ENCODE measurements around the gene ZNF574.

Gene ZNF574

GRCh38 chr19:42109896-42110295 is 33.9 kb downstream of the ZNF574 start:
- no peak for TF ChIP-seq CTCF (conservative IDR thresholded peaks at IDR 0.05; ENCODE audit: control insufficient read depth, insufficient read depth, low read depth, low read length)
- H3K4me3 ChIP-seq (ENCODE audit: control insufficient read depth, low read depth, low read length) = no peak overlapping the region
- no peak for DNase-seq (ENCODE audit: low read depth)

- H3K4me3 ChIP-seq (ENCODE audit: control insufficient read depth, low read depth, low read length) = no peak overlapping the region
- TF ChIP-seq CTCF (conservative IDR thresholded peaks at IDR 0.05; ENCODE audit: control insufficient read depth, insufficient read depth, low read depth, low read length) = no peak
- DNase-seq (ENCODE audit: low read depth) = no peak
These were observed 34.7 kb downstream of the ZNF574 start for GRCh38 chr19:42110658-42111057.

GRCh38 chr19:42111384-42111783 is 35.4 kb downstream of the ZNF574 start:
- TF ChIP-seq CTCF (conservative IDR thresholded peaks at IDR 0.05; ENCODE audit: control insufficient read depth, insufficient read depth, low read depth, low read length) = no peak
- H3K4me3 ChIP-seq (ENCODE audit: control insufficient read depth, low read depth, low read length) = no peak overlapping the region
- peak; percentile 97 for DNase-seq (ENCODE audit: low read depth)

GRCh38 chr19:42111811-42112210 is 35.8 kb downstream of the ZNF574 start:
- H3K4me3 ChIP-seq (ENCODE audit: control insufficient read depth, low read depth, low read length) = no peak overlapping the region
- no peak for TF ChIP-seq CTCF (conservative IDR thresholded peaks at IDR 0.05; ENCODE audit: control insufficient read depth, insufficient read depth, low read depth, low read length)
- peak; percentile 65 for DNase-seq (ENCODE audit: low read depth)

- peak; percentile 36 for TF ChIP-seq CTCF (conservative IDR thresholded peaks at IDR 0.05; ENCODE audit: control insufficient read depth, insufficient read depth, low read depth, low read length)
- DNase-seq (ENCODE audit: low read depth) = peak; percentile 98
- peak overlapping the region; percentile 10 for H3K4me3 ChIP-seq (ENCODE audit: control insufficient read depth, low read depth, low read length)
These were observed 37.8 kb downstream of the ZNF574 start for GRCh38 chr19:42113641-42114348.

GRCh38 chr19:42114412-42114811 is 38.4 kb downstream of the ZNF574 start:
- H3K4me3 ChIP-seq (ENCODE audit: control insufficient read depth, low read depth, low read length) = no peak overlapping the region

More at GRCh38 chr19:42114412-42114811, 38.4 kb downstream of the ZNF574 start:
- no peak for TF ChIP-seq CTCF (conservative IDR thresholded peaks at IDR 0.05; ENCODE audit: control insufficient read depth, insufficient read depth, low read depth, low read length)
- DNase-seq (ENCODE audit: low read depth) = no peak

Data from fibroblast of mammary gland (primary cell).